Measurements from ENCODE around the gene IMMP2L. TPM values are rescaled to one million over a fixed set of nuclear protein-coding genes. Genes with fewer than 3 reads are reported as not detected.

The IMMP2L gene
- total RNA-seq, 2 donors from 2014 or later = 21.7 to 27.5 TPM

DNA sequence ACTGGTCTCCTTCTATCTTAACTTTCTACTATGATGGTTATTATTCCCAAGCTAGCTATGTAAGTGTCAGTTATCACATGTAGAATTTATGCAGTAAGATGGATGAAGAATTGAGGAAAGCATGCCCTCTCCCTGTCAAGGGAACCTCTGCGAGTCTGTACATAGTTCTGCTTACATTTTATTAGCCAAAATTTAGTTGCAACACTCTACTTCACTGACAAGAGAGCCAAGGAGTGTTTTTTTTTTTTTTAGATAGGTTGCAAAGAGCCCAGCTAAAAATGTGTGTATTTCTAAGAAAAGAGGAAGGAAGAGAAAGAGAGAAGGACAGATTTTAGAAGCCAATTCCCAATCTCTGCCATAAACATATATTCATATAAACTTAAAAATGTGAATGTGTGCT lies 829.1 kb downstream of the IMMP2L start:
- H3K9me3 Mint-ChIP-seq = peaks cover 0 to 2% of the 10 kb centered on the region in 2 donors
- ATAC-seq (replicated peaks in 1 of 2) (no peak), DNase-seq (no peak)
- no peak overlapping the region for H3K4me3 Mint-ChIP-seq
- no peaks in the 10 kb centered on the region for H3K36me3 Mint-ChIP-seq (ENCODE audit: insufficient read depth in 2 of 2)
- no peak overlapping the region for H3K27ac Mint-ChIP-seq
- H3K4me1 Mint-ChIP-seq (ENCODE audit: low read depth) = no peaks in the 10 kb centered on the region
- no peaks in the 10 kb centered on the region for H3K27me3 Mint-ChIP-seq (ENCODE audit: low read depth)

DNA sequence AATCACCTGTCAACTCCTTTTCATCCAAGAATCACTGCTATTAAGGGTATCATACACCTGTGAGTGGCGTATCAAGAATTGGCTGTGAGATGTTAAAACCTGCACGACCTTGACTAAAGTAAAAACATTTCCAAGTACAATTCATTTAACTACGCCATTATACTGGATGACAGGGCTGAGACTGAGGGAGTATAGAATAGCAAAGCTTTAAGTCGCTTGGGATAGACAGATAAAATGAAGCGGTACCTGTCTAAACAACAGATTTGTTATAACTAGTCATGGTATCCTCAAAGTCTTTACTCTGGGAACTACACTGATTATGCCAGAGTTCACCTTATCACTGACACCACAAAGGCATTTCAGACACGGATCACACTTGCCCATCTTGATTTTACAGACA lies 837.5 kb downstream of the IMMP2L start:
- Mint-ChIP-seq H3K9me3 (peaks cover 0 to 2% of the 10 kb centered on the region in 2 donors), H3K27ac (no peak overlapping the region), H3K36me3 (ENCODE audit: insufficient read depth in 2 of 2) (no peaks in the 10 kb centered on the region)

DNA sequence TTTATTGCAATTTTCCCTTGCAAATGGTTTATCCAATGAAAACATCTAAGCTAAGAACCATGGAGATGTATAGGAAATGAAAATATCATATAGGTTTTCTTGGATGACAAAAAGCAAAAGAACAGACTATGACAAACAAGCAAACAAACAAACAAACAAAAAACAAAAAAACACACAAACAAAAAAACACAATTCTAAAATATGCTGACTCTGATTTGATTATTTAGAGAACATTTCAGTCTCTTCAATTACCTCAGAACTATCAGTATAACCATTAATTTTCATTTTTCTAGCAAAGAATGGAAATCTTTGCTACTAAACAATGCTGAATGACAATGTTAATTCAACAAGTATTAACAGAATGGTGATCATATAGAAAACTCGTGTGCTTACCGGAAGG lies 840.9 kb downstream of the IMMP2L start:
- Mint-ChIP-seq H3K9me3 (peaks cover 2 to 6% of the 10 kb centered on the region in 2 donors), H3K27ac (no peak overlapping the region), H3K36me3 (ENCODE audit: insufficient read depth in 2 of 2) (no peaks in the 10 kb centered on the region), H3K27me3 (ENCODE audit: low read depth) (no peaks in the 10 kb centered on the region), H3K4me3 (no peak overlapping the region), H3K4me1 (ENCODE audit: low read depth) (no peaks in the 10 kb centered on the region)
- ATAC-seq (replicated peaks in 1 of 2) (no peak), DNase-seq (no peak)

More for the DNA sequence above, 837.5 kb downstream of the IMMP2L start:
- ATAC-seq (replicated peaks in 1 of 2) = no peak
- H3K27me3 Mint-ChIP-seq (ENCODE audit: low read depth) = no peaks in the 10 kb centered on the region
- H3K4me3 Mint-ChIP-seq = no peak overlapping the region
- no peaks in the 10 kb centered on the region for H3K4me1 Mint-ChIP-seq (ENCODE audit: low read depth)
- DNase-seq = no peak

DNA sequence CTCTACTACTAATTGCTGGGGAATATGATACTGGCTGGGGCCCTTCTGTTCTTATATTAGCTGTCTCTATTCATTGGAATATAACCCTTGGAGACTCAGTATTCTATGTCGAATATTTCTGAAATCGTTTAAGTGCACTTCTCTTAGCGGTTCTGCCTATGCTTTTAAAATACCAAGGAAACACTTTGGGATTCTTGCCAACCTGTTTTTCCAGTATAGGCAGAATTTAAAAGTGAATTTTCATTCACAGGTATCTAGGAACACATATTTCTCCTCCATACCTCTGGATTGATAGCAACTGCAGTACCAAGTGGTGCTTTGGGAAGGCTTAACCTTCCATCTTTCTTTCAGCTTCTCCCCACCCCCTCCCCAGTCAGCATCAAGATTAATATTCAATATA lies 841.7 kb downstream of the IMMP2L start:
- ATAC-seq (replicated peaks in 1 of 2) (no peak), DNase-seq (no peak)
- H3K27me3 Mint-ChIP-seq (ENCODE audit: low read depth) = no peaks in the 10 kb centered on the region

DNA sequence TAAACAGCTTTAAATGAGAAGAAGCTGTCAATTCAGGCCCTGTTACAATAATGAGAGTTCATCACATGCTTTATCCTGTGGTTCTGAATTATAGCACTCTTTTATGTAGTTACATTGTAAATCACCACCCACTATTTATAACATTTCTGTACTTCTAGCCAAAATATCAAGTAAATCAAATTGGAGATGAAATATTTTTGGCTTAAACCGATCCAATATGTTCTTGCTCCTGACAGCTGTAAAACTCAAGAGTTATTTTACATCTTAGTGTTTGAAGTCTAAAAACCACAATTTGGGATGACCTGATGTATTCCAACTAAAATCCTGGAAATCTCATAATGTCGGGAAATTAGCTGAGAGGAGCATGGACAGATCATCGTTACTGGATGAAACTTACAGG lies 842.6 kb downstream of the IMMP2L start:
- Mint-ChIP-seq H3K36me3 (ENCODE audit: insufficient read depth in 2 of 2) (no peaks in the 10 kb centered on the region), H3K9me3 (peaks cover 4 to 9% of the 10 kb centered on the region in 2 donors), H3K4me1 (ENCODE audit: low read depth) (no peaks in the 10 kb centered on the region), H3K27ac (no peak overlapping the region), H3K4me3 (no peak overlapping the region), H3K27me3 (ENCODE audit: low read depth) (no peaks in the 10 kb centered on the region)
- no peak for DNase-seq
- ATAC-seq (replicated peaks in 1 of 2) = no peak

More for the DNA sequence above, 841.7 kb downstream of the IMMP2L start:
- peaks cover 2 to 6% of the 10 kb centered on the region in 2 donors for H3K9me3 Mint-ChIP-seq
- H3K4me3 Mint-ChIP-seq = no peak overlapping the region
- no peaks in the 10 kb centered on the region for H3K4me1 Mint-ChIP-seq (ENCODE audit: low read depth)
- H3K36me3 Mint-ChIP-seq (ENCODE audit: insufficient read depth in 2 of 2) = no peaks in the 10 kb centered on the region
- no peak overlapping the region for H3K27ac Mint-ChIP-seq

DNA sequence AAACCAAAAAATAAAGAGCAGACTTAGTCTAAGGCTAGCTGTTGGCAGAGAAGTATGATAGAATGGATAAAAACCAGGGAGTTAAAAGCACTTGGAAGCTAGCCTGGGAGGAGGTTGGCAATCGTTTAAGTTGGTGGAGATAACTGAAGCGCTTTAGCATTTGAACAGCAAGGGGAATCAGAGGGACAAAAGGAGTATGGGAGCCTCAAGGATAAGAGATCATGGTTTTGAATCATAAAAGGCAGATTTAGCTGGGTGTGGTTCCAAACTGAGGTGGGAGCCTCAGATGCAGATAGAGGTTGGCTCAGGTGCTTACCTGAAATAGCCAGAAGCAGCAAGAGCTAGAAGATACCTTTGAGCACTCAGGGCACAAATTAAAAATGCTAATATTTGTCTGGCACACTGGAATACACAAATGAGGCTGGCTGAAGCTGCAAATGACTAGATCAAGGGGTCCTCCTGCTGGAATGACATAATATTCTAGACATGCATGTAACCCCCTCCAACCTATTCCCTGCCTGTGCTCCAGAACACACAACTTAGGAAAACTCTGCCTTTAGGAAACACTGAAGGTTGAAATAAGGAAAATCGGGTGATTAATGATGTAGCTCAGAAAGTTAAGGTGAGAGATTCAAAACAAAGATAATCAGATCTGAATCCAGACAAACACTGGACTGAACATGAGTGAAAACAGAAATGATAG lies 843.6 kb downstream of the IMMP2L start:
- H3K27ac Mint-ChIP-seq = no peak overlapping the region
- no peaks in the 10 kb centered on the region for H3K4me1 Mint-ChIP-seq (ENCODE audit: low read depth)
- ATAC-seq (replicated peaks in 1 of 2) (no peak), DNase-seq (no peak)
- H3K27me3 Mint-ChIP-seq (ENCODE audit: low read depth) = no peaks in the 10 kb centered on the region
- peaks cover 4 to 9% of the 10 kb centered on the region in 2 donors for H3K9me3 Mint-ChIP-seq
- H3K36me3 Mint-ChIP-seq (ENCODE audit: insufficient read depth in 2 of 2) = no peaks in the 10 kb centered on the region
- no peak overlapping the region for H3K4me3 Mint-ChIP-seq

DNA sequence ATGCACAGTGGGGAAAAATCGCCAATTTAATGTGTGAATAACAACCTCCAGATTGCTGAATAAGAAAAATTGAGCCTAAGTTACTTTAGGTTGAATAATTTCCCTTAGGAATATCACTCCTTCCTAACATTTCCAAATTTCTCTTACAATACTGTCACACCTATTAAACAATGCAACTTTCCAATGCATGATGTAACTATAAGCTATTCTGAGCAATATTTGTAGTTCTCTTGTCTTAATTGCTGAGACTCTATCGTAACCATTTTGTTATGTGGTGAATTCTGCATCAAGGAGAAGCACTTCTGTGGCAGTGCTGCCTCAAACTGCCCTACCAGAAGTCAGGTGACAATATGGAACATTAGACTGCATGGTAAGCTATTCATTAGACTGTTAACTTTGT lies 858.1 kb downstream of the IMMP2L start:
- Mint-ChIP-seq H3K36me3 (ENCODE audit: insufficient read depth in 2 of 2) (no peaks in the 10 kb centered on the region), H3K9me3 (no peaks in the 10 kb centered on the region), H3K27me3 (ENCODE audit: low read depth) (no peaks in the 10 kb centered on the region), H3K4me1 (ENCODE audit: low read depth) (no peaks in the 10 kb centered on the region), H3K4me3 (no peak overlapping the region), H3K27ac (no peak overlapping the region)
- DNase-seq = no peak
- no peak for ATAC-seq (replicated peaks in 1 of 2)

DNA sequence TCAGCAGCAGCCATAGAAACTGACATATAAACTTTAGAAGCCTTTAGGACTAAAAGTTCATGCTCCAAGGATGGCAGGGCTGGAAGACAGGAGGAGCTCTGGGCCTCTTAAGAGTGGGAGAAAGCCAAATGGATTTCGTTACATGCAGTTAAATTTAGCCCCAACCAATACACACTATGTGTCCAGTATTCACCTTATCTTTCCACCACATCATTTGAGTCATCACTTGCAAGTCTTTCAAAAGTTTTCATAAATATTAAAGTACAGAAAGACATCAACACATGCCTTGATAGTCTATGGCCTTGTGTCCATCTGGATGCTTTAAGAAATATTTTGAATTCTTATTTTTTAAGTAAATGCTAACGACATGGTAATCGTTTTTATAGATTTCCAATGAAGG lies 863.7 kb downstream of the IMMP2L start:
- no peaks in the 10 kb centered on the region for H3K9me3 Mint-ChIP-seq
- no peaks in the 10 kb centered on the region for H3K27me3 Mint-ChIP-seq (ENCODE audit: low read depth)
- ATAC-seq (replicated peaks in 1 of 2) (no peak), DNase-seq (no peak)
- no peak overlapping the region for H3K4me3 Mint-ChIP-seq
- H3K4me1 Mint-ChIP-seq (ENCODE audit: low read depth) = no peaks in the 10 kb centered on the region
- H3K36me3 Mint-ChIP-seq (ENCODE audit: insufficient read depth in 2 of 2) = no peaks in the 10 kb centered on the region
- H3K27ac Mint-ChIP-seq = no peak overlapping the region

DNA sequence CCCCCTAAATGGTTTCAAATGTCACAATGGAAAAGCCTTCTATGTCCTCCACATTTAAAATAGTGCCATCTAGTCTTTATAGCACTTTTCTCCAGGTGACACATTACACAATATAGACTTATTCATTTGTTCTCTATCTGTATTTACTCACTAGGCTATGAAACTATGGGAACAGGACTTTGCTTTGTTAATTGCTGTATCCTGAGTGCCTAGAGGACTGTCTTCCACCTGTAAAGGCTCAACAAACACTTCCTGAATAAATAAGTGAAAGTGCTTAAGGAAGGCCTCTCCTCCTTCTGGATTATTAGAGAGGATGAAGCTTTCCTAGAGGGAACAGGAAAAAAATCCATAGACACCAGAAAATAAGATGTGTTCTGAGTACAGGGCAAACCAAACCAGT lies 868.9 kb downstream of the IMMP2L start:
- H3K36me3 Mint-ChIP-seq (ENCODE audit: insufficient read depth in 2 of 2) = no peaks in the 10 kb centered on the region
- no peak for ATAC-seq (replicated peaks in 1 of 2)
- no peaks in the 10 kb centered on the region for H3K27me3 Mint-ChIP-seq (ENCODE audit: low read depth)
- H3K4me3 Mint-ChIP-seq = no peak overlapping the region
- H3K27ac Mint-ChIP-seq = no peak overlapping the region
- H3K4me1 Mint-ChIP-seq (ENCODE audit: low read depth) = no peaks in the 10 kb centered on the region
- H3K9me3 Mint-ChIP-seq = no peaks in the 10 kb centered on the region
- DNase-seq = no peak

DNA sequence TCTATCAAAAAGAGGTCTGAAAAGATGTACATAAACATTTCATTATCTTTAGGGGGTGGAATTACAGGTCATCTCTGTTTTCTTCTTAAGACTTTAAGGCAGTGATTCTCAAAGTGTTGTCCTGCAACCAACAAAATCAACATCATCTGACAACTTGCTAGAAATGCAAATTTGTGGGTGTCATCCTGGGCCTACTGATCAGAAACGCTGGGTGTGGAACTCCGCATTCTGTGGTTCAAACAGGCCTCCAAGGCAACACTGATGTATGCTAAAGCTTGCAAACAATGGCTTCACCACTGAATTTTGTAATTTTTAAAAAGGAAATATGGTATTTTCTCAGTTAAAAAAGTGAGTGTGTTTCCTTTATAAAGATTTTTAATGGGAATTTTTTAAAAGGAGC lies 873.4 kb downstream of the IMMP2L start:
- Mint-ChIP-seq H3K27me3 (ENCODE audit: low read depth) (no peaks in the 10 kb centered on the region), H3K36me3 (ENCODE audit: insufficient read depth in 2 of 2) (no peaks in the 10 kb centered on the region), H3K4me1 (ENCODE audit: low read depth) (no peaks in the 10 kb centered on the region), H3K4me3 (no peak overlapping the region), H3K27ac (no peak overlapping the region), H3K9me3 (no peaks in the 10 kb centered on the region)
- DNase-seq (no peak), ATAC-seq (replicated peaks in 1 of 2) (no peak)

DNA sequence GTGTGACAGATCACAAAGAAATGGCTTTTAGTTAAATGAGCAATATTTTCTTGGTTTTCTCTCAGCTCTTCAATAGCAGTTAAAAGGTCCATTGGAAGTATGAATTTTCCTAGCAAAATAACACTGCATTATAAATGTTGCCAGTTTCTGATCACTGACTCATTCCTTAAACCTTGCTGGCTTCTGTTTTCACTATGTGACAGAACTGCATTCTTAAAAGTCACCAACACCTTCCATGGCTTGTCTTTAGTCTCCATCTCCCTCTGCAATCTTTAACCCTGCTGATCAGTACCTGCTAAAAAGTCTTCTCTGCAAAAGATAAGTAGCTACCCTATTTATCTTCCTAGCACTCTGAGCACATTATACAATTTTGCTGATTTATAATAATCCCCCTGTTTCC lies 876.4 kb downstream of the IMMP2L start:
- Mint-ChIP-seq H3K27ac (no peak overlapping the region), H3K27me3 (ENCODE audit: low read depth) (no peaks in the 10 kb centered on the region), H3K4me1 (ENCODE audit: low read depth) (no peaks in the 10 kb centered on the region), H3K9me3 (no peaks in the 10 kb centered on the region), H3K4me3 (no peak overlapping the region), H3K36me3 (ENCODE audit: insufficient read depth in 2 of 2) (no peaks in the 10 kb centered on the region)
- ATAC-seq (replicated peaks in 1 of 2) (no peak), DNase-seq (no peak)

DNA sequence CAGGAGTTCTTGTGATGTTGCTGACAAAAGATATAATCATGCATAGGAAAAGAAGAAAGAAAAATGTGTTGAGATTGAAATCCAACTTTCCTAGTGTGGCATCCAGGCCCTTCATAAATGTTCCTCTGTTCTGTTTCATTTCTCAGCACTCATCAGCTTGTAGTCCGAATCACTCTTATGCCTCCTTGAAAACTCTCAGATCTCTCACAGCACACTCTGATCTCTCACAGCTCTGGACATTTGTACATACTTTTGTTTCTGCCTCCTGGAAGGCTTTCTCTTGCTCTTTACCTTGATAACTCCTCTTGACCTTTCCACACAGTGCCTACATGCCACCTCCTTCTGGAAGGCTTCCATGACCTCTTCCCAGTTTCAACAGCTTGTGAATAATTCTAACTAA lies 880.4 kb downstream of the IMMP2L start:
- Mint-ChIP-seq H3K27ac (no peak overlapping the region), H3K36me3 (ENCODE audit: insufficient read depth in 2 of 2) (no peaks in the 10 kb centered on the region), H3K27me3 (ENCODE audit: low read depth) (no peaks in the 10 kb centered on the region), H3K4me3 (no peak overlapping the region), H3K9me3 (no peaks in the 10 kb centered on the region), H3K4me1 (ENCODE audit: low read depth) (no peaks in the 10 kb centered on the region)
- ATAC-seq (replicated peaks in 1 of 2) = no peak
- no peak for DNase-seq

DNA sequence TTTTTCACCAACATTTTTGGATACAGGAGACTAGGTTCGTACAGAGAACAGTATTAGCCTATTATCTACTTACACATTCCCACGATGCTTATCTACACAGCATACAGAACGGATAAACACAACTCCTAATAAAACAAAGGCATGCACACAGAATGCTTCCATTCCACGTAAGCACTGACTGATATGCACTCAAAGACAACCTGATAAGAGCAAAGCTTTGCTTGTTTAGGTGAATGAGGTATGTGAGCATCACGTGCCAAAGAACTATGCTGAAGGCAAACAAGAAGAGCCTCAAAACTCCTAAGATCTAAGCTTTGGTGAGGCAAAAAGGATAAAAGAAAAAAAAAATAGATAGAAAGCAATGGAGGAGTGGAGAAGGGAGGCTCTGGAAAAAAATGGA lies 884.9 kb downstream of the IMMP2L start:
- no peak overlapping the region for H3K4me3 Mint-ChIP-seq
- H3K36me3 Mint-ChIP-seq (ENCODE audit: insufficient read depth in 2 of 2) = peaks cover 12 to 14% of the 10 kb centered on the region in 2 donors
- ATAC-seq (replicated peaks in 1 of 2) (no peak), DNase-seq (no peak)
- peaks cover 5 to 12% of the 10 kb centered on the region in 2 donors for H3K9me3 Mint-ChIP-seq
- H3K27ac Mint-ChIP-seq = no peak overlapping the region
- no peaks in the 10 kb centered on the region for H3K4me1 Mint-ChIP-seq (ENCODE audit: low read depth)
- no peaks in the 10 kb centered on the region for H3K27me3 Mint-ChIP-seq (ENCODE audit: low read depth)

DNA sequence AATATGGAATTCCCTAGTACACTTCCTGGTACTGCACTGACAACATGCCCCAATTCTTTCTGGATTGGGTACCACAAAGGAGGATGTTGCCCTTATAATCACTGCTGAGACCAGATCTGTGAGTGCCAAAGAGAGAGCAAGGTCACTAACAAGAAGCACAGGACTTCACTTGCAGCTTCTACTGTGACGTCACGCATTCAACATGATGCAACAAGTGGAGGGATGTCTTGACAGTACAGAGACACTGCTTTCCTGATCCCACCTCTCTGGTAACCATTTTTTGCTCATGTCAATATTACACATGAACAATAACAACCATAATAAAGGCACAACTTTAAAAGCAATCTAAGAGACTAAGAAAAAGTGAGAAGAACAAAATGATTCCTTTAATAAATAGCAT lies 885.5 kb downstream of the IMMP2L start:
- Mint-ChIP-seq H3K27ac (no peak overlapping the region), H3K4me3 (no peak overlapping the region), H3K9me3 (peaks cover 5 to 14% of the 10 kb centered on the region in 2 donors), H3K4me1 (ENCODE audit: low read depth) (no peaks in the 10 kb centered on the region), H3K27me3 (ENCODE audit: low read depth) (no peaks in the 10 kb centered on the region), H3K36me3 (ENCODE audit: insufficient read depth in 2 of 2) (peaks cover 12 to 14% of the 10 kb centered on the region in 2 donors)
- DNase-seq (no peak), ATAC-seq (replicated peaks in 1 of 2) (no peak)

Measured in activated T-cell treated with anti-CD3 and anti-CD28 coated beads, Interleukin-2, amount 50 U/mL, for 72 hours (primary cell).